ENCODE measurements around the gene ZNF335.
"Not testable (repeated sequence)": the region's sequence is repeated elsewhere in the genome, so short reads cannot be mapped to it uniquely, and the experiment has no call there.

GRCh38 chr20:45995495-45996097 is 23.6 kb upstream of the ZNF335 start:
- TF ChIP-seq CTCF (IDR thresholded peaks at IDR 0.05); POLR2AphosphoS5 (IDR thresholded peaks at IDR 0.05; ENCODE audit: insufficient read depth in 1 of 2, low read depth in 1 of 2); POLR2A (IDR thresholded peaks at IDR 0.05): not testable (repeated sequence)

Measured in vagina (tissue), 2 donors.